ENCODE measurements around the gene RRAGC. TPM values are rescaled to one million over a fixed set of nuclear protein-coding genes. Genes with fewer than 3 reads are reported as not detected.
"Not testable (repeated sequence)": the region's sequence is repeated elsewhere in the genome, so short reads cannot be mapped to it uniquely, and the experiment has no call there.

Gene RRAGC
- total and polyA plus RNA-seq, 2 donors from 2014 or later = 22.9 to 27.3 TPM

DNA sequence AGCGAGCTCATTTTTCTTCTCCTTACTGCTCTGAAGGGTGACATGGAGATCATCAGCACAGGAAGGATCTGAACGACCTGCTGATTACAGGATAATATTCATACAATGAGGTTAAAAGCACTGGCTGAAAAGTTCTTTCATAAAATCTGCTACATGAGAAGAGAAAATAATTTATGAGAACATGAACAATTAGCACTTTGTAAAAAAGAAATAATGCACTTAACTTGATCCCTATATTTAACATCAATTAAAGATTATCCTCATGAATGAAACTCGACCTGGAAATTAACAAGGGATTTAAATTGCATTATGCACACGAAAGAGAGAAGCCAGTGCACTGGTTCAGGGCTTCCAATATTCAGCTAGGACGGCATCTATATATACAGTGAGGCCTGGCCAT, 46.6 kb downstream of the RRAGC start:
- DNase-seq (no peak), FAIRE-seq (no peak)
- Histone ChIP-seq H3K4me1 (ENCODE audit: control insufficient read depth in 2 of 3, insufficient read depth in 2 of 3, low read depth in 1 of 3, low read length in 3 of 3) (no peaks in the 10 kb centered on the region), H3K4me3 (ENCODE audit: low read length in 3 of 3) (no peak overlapping the region), H3K27me3 (ENCODE audit: control insufficient read depth, insufficient read depth, low read length) (peaks cover 2% of the 10 kb centered on the region), H3K9me3 (ENCODE audit: control insufficient read depth in 2 of 3, insufficient read depth in 1 of 3, low read length in 3 of 3) (peaks cover 0 to 8% (median 0%) of the 10 kb centered on the region in 3 donors), H3K9ac (ENCODE audit: low read length in 3 of 3) (no peak overlapping the region), H3K27ac (ENCODE audit: low read depth in 2 of 2, low read length in 2 of 2) (no peak overlapping the region), H3K36me3 (ENCODE audit: control insufficient read depth in 2 of 3, insufficient read depth in 3 of 3, low read length in 3 of 3) (no peaks in the 10 kb centered on the region)
- intact Hi-C loops (cut with DNase I) = no loop called here
- TF ChIP-seq, protein P1, sequence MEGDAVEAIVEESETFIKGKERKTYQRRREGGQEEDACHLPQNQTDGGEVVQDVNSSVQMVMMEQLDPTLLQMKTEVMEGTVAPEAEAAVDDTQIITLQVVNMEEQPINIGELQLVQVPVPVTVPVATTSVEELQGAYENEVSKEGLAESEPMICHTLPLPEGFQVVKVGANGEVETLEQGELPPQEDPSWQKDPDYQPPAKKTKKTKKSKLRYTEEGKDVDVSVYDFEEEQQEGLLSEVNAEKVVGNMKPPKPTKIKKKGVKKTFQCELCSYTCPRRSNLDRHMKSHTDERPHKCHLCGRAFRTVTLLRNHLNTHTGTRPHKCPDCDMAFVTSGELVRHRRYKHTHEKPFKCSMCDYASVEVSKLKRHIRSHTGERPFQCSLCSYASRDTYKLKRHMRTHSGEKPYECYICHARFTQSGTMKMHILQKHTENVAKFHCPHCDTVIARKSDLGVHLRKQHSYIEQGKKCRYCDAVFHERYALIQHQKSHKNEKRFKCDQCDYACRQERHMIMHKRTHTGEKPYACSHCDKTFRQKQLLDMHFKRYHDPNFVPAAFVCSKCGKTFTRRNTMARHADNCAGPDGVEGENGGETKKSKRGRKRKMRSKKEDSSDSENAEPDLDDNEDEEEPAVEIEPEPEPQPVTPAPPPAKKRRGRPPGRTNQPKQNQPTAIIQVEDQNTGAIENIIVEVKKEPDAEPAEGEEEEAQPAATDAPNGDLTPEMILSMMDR (IDR thresholded peaks at IDR 0.05; ENCODE audit: borderline replicate concordance, extremely low read depth, insufficient read depth) = no peak

DNA sequence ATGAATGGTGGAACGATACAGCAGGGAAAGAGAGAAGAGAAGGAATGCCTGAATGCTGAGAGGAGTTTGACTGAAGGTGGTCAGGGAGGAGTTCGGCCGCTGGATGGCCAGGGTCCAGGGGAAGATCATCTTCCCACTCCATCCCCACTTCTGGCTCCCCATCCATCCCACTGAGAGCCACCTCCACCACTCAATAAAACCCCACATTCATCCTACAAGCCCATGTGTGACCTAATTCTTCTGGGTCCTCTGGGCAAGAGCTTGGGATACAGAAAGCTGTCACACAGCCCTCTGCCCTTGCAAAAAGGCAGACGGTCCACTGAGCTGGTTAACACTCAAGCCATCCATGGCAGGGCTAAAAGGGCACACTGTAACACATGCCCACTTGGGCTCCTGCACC, 48.1 kb downstream of the RRAGC start:
- H3K27me3 ChIP-seq (ENCODE audit: control insufficient read depth, insufficient read depth, low read length); H3K36me3 ChIP-seq (ENCODE audit: control insufficient read depth in 2 of 3, insufficient read depth in 3 of 3, low read length in 3 of 3); intact Hi-C loops (cut with DNase I); DNase-seq; FAIRE-seq; H3K27ac ChIP-seq (ENCODE audit: low read depth in 2 of 2, low read length in 2 of 2); H3K9ac ChIP-seq (ENCODE audit: low read length in 3 of 3); H3K4me1 ChIP-seq (ENCODE audit: control insufficient read depth in 2 of 3, insufficient read depth in 2 of 3, low read depth in 1 of 3, low read length in 3 of 3); H3K4me3 ChIP-seq (ENCODE audit: low read length in 3 of 3); H3K9me3 ChIP-seq (ENCODE audit: control insufficient read depth in 2 of 3, insufficient read depth in 1 of 3, low read length in 3 of 3): not testable (repeated sequence)

DNA sequence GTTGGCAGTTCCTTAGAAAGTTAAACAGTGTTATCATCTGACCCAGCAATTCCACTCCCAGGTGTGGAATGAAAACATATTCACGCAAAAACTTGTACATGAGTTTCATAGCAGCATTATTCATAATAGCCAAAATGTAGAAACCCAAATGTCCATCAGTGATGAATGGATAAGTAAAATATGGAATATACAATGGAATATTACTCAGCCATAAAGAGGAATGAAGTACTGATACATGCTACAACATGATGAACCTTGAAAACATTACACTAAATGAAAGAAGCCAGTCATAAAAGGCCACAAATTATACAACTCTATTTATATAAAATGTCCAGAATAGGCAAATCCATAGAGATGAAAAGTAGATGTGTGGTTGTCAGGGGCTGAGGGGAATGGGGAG, 53.5 kb downstream of the RRAGC start:
- DNase-seq = no peak
- H3K4me3 ChIP-seq (ENCODE audit: low read length in 3 of 3) = no peak overlapping the region
- H3K9ac ChIP-seq (ENCODE audit: low read length in 3 of 3) = no peak overlapping the region
- intact Hi-C loops (cut with DNase I) = no loop called here
- no peak overlapping the region for H3K27ac ChIP-seq (ENCODE audit: low read depth in 2 of 2, low read length in 2 of 2)
- H3K4me1 ChIP-seq (ENCODE audit: control insufficient read depth in 2 of 3, insufficient read depth in 2 of 3, low read depth in 1 of 3, low read length in 3 of 3) = no peaks in the 10 kb centered on the region
- no peaks in the 10 kb centered on the region for H3K36me3 ChIP-seq (ENCODE audit: control insufficient read depth in 2 of 3, insufficient read depth in 3 of 3, low read length in 3 of 3)
- peaks cover 0 to 3% (median 0%) of the 10 kb centered on the region in 3 donors for H3K9me3 ChIP-seq (ENCODE audit: control insufficient read depth in 2 of 3, insufficient read depth in 1 of 3, low read length in 3 of 3)
- no peak for FAIRE-seq
- TF ChIP-seq, protein P1 (IDR thresholded peaks at IDR 0.05; ENCODE audit: borderline replicate concordance, extremely low read depth, insufficient read depth) = no peak
- peaks cover 7% of the 10 kb centered on the region for H3K27me3 ChIP-seq (ENCODE audit: control insufficient read depth, insufficient read depth, low read length)

DNA sequence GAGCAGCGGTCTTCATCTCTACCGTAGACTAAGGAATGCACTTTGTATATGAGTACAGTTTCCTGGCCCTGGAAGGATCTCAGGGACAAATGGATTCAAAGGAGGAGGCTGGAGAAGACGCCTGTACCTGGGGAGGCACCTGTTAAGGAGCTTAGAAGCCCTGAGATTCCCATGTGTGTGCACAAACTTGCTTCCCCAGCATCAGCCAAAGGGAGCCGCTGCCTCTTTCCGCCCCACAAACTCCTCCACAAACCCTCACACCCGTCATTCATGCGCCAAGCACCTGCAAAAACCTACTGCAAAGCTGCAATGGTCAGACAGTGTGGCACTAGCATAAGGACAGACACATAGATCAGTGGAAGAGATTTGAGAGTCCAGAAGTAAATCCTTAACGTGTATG, 54.5 kb downstream of the RRAGC start:
- Histone ChIP-seq H3K4me3 (ENCODE audit: low read length in 3 of 3) (no peak overlapping the region), H3K9me3 (ENCODE audit: control insufficient read depth in 2 of 3, insufficient read depth in 1 of 3, low read length in 3 of 3) (peaks cover 0 to 3% (median 0%) of the 10 kb centered on the region in 3 donors), H3K36me3 (ENCODE audit: control insufficient read depth in 2 of 3, insufficient read depth in 3 of 3, low read length in 3 of 3) (no peaks in the 10 kb centered on the region), H3K27me3 (ENCODE audit: control insufficient read depth, insufficient read depth, low read length) (peaks cover 7% of the 10 kb centered on the region), H3K9ac (ENCODE audit: low read length in 3 of 3) (no peak overlapping the region), H3K27ac (ENCODE audit: low read depth in 2 of 2, low read length in 2 of 2) (no peak overlapping the region), H3K4me1 (ENCODE audit: control insufficient read depth in 2 of 3, insufficient read depth in 2 of 3, low read depth in 1 of 3, low read length in 3 of 3) (no peaks in the 10 kb centered on the region)
- no peak for FAIRE-seq
- TF ChIP-seq, protein P1 (IDR thresholded peaks at IDR 0.05; ENCODE audit: borderline replicate concordance, extremely low read depth, insufficient read depth) = no peak
- no peak for DNase-seq
- intact Hi-C loops (cut with DNase I) = no loop called here
